ENCODE data around the gene PPFIBP2. TPM values are rescaled to one million over a fixed set of nuclear protein-coding genes. Genes with fewer than 3 reads are reported as not detected.
A peak's percentile ranks its signal among the peaks of the same experiment; 100 is the strongest.

PPFIBP2 gene
- polyA plus RNA-seq, 10 donors = 35.3 to 76.8 (median 45.7) TPM

GRCh38 chr11:7524462-7525235, 10.8 kb downstream of the PPFIBP2 start:
- no peak for DNase-seq

GRCh38 chr11:7525424-7525823, 11.6 kb downstream of the PPFIBP2 start:
- DNase-seq = no peak

- DNase-seq = no peak
These were observed 13.2 kb downstream of the PPFIBP2 start for GRCh38 chr11:7527029-7527428.

DNA sequence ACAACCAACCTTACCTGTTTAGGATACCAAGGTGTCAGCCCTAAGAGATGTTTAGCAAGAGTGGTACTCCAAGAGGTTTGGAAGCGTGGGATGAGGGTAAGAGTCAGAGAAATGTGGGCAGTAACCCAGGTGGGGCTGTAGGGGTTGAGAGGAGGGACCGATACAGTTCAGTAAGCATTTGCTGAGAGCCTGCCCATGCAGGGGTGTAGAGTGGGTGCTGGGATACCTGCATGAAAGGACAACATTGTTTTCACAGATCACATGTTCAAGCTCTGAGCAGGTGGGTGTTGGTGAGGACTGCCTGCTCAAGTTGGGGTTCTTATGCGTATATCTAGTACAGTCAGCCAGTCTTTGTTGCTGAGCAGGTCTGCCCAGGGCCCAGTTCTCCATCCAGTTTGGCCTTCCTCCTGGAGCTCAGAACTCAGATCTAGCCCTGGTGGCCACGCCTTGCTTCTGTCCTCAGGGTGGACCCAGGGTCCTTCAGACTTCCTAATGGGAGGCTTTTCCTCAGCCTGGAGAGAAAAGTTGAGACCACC, 14.8 kb downstream of the PPFIBP2 start:
- no peak for DNase-seq

- no peak for DNase-seq
These were observed 16.3 kb downstream of the PPFIBP2 start for GRCh38 chr11:7530013-7530640.

DNA sequence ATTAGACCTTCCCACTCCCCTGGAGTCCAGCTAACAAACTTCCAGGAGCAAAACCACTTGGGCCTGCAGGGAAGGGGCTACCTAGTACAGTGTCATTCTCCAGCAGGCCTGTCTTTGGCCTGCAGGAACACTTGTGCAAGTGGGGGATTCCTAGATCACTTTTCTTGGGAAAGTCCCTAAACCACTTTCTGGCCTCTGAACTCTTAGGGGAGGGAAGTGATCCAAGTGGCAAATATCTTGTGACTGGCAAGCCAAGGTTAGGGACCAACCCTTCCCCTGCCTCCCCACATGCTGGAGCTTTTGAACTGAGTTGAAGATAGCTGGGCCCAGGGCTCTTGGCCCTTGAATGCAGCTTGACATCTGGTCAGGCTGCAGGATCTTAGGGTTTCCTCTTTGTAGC, 17.2 kb downstream of the PPFIBP2 start:
- no peak for DNase-seq

GRCh38 chr11:7532405-7533145, 18.8 kb downstream of the PPFIBP2 start:
- DNase-seq = peak in 2 of 3 donors; percentile 26 to 55

DNA sequence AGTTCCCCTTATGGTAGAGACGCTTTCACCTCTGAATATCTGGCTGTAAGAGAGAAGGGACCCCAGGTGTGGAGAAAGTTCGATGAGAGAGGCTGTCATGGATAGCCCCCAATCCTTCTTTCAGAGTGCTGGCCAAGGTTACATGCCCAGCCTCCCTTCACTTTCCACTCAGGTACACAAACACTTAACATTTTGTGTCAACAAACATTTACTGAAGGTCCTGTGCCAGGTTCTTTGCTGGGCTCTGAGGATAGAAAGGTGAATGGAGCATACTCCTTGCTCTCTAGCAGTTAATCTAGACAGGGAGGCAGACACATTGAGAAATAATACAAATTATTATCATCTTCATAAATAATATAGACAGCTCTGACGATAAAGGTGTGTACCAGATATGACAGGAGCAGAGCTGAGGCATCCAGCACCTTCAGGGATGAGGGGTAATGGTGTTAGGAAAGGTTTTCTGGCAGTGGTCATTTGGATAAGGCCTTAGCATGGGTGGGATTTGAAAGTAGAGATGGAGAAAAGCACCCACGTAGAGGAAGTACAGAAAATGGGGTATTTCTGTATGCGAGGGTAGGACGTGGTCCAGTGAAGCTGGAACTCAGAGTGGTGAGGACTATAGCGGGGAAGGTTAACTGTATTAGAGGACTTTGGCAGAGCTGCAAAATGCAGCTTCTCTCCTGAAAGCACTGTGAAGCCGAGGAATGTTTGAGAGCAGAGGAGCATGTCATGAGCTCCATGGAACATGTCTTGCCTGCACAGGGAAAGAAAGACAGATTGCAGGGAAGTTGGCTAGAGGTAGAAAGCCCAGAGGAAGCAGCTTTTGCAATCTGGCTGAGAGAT, 19.6 kb downstream of the PPFIBP2 start:
- DNase-seq = no peak

GRCh38 chr11:7534042-7534378, 20.2 kb downstream of the PPFIBP2 start:
- no peak for DNase-seq

- DNase-seq = no peak
These were observed 22.3 kb downstream of the PPFIBP2 start for GRCh38 chr11:7536100-7536499.

DNA sequence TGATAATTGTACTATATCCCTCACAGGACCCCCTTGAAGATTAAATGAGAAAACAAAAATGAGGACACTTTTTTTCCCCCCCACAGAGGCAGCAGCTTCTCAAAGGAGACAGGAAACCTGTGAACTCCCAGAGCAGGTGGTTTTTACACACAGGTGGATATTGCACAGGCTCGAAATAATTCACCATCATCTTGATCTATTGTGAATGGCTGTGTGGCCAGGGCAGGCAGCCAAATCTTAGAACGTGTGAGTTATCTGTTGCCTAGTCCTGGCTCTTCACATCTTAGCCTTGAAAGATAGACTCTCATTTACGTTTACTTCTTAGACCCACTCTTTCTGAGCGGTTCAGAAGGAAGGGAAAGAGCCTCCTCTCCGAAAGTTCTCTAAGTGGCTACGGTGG, 23.5 kb downstream of the PPFIBP2 start:
- no peak for DNase-seq

DNA sequence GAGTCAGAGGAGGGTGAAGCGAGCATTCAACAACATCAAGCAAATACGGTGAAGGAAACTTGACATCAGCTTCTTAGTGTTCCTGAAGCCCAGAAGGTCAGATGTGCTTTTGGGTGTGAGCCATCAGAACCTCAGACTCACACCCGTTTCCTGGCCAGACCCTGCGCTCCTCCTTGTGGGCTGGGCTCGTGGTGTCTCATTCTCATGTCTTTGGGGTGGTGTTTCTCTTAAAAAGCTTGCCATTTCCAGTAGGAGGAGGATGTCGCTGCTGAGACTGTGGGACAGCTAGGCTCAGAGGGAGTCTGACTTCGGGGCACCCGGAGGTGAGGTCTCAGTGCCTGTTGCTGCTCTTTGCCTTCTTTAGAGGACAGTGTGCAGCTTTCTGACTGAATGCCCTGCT, 24.2 kb downstream of the PPFIBP2 start:
- peak in 1 of 3 donors; percentile 21 for DNase-seq

DNA sequence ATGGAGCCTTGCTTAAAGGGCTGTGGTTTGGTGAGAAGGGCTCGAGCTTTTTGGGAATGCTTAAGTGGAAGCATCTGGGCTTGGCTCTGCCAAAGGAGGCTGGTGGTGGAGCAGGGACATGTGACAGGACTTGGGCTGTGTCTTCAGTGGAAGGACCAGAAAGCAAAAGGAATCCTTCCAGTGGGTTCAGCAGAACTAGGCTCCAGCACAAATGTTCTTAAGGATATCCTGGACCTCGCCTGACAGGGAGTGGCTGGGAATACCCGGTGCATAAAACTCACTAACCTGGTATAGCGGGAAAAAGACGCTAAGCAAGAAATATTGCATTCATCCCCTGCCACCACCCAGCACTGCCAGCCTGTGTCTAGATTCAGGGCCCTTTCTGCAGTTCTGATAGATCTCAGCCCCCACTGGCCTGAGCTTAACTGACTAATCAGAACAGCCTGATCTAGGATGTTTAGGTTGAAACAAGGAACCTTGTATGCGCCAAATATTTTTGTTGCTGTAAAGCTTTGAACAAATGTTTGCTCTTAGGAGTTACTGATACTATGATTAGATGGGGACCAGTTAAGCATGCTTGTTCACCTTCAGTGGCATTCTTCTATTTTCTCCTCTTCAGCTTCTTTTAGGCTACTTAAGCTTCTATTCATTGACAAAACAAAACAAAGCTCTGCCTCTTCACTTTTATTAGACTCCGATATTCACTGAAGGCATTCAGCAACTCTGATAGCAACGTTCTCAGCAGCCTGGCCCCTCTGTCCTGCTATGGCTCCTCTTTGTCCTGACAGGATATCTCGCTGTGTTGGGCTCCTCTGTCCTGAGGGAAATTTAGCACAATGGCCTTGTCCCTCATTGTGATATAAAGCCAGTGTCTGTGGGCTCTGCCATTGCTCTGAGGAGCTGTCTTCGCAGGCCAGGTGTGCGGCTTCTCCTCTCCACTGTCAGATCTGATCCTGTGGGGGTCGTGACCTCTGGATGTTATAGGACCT, 25.0 kb downstream of the PPFIBP2 start:
- no peak for DNase-seq

DNA sequence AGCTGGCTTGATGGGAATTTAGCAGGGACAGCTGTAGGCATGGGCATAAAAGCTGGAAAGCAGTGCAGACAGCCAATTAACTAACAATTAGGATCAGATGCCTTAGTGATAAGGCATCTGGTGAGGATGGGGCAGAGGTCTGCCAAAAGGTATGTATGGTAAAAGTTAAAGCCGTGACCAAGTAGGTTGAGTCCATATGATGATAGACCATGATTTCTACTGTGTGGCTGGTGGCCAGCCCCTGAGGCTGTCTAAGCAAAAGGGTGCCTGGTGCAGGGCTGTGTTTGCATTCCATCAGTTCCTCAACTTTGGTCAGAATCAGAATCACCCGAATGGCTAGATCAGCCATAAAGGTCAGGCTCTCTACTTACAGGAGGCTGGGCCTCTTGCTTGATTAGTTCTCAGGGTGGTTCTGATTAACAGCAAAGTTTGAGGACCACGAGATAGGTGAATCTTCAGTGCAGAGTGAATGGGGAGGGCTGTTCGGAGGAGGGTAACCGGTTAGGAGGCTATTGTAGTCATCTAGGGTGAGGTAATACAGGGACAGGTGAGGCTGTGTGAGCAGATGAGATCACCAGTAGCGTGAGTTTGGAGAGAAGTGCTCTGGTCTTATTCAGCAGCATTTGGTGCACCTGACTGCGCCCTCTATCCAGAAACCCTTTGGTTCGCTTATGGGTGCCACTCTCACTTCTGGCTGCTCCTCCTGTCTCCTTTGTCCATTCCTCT, 27.2 kb downstream of the PPFIBP2 start:
- no peak for DNase-seq

DNA sequence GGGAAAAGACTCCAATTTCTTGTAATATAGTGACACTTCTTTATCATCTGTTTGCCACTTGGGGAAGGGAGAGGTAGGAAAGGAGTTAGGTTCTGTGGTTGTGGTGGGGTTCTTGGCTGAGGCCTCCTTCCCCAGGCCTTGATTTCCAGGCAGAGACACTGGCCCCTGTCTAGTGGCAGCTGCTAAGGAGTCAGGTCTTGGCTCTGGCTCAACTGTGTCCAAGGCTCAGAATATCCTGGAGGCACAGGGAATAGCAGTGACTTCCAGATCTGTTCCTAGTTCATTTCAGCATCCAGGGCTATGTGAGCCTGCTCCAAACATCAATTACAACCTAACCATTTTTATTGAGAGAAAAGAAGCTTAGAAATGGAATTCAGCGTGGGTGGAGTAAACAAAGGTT, 29.5 kb downstream of the PPFIBP2 start:
- peak in 2 of 3 donors; percentile 23 to 24 for DNase-seq

DNA sequence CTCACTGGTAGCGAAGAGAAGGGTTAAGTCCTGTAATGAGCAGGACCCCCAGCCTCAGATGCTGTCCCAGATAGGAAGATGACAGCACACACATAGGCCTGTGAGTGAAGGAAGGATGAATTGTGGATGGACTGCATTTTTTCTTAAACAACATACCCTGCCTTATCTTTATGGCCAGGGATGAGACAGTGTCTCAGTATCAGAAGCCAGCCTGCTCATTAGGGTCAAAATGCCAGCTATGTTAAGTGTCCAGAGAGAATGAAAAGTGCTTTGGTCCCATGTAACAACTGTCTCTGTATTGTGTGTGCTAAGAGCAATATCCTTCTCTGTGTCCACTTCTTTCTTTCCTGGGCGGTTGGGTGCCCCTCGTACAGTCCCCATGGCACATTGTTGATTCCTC, 30.2 kb downstream of the PPFIBP2 start:
- no peak for DNase-seq

DNA sequence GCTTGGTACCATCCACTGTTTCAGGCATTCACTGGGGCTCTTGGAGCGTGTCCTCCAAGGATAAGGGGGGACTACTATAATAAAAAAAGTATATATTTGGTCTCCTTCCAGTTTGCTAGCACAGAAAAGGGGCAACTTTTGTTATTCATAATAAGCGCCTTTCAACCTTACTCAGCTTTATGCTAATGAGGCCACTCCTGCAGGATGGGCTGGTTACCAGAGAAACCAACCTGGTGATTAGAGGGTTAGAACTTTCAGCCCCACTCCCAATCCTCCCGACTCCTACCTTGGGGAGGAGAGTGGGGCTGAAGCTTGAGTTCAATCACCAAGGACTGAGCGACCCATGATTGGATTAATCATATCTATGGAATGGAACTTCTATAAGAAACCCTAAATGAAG, 31.8 kb downstream of the PPFIBP2 start:
- DNase-seq = no peak

GRCh38 chr11:7546324-7546791, 32.6 kb downstream of the PPFIBP2 start:
- DNase-seq = no peak

DNA sequence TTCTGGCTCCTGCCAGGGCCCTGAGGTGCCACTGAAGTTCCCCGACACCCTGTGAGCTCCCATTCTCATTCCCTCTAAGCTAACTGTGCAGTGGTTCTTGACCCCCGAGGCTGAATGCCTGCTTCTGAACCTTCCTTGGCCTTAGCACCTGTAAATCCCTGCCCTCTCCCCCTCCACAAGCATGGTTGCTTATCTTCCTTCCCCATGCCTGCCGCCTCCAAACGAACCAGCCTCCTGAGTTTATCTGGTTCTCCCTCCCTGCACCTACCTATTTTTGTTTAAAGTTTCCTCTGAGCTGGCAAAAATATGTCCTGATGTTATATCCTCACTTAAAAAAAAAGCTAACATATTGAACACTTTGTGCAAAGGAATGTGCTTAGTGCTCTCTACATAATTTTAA, 33.9 kb downstream of the PPFIBP2 start:
- DNase-seq = no peak

Measured in muscle of back (tissue), 11 donors.